GM12801 (cell line): ENCODE measurements around the gene CCNB1IP1.

Experiments used
- TF ChIP-seq, protein P1 (sequence below): IDR thresholded peaks from one replicate; pipeline ENCODE4 v1.5.1; 2011; ENCODE audit warnings: control low read depth; ENCODE audit not compliant: insufficient read length; ENCODE audit errors: extremely low read depth

Gene CCNB1IP1

GRCh38 chr14:20375471-20375870, 42.4 kb upstream of the CCNB1IP1 start:
- TF ChIP-seq, protein P1, sequence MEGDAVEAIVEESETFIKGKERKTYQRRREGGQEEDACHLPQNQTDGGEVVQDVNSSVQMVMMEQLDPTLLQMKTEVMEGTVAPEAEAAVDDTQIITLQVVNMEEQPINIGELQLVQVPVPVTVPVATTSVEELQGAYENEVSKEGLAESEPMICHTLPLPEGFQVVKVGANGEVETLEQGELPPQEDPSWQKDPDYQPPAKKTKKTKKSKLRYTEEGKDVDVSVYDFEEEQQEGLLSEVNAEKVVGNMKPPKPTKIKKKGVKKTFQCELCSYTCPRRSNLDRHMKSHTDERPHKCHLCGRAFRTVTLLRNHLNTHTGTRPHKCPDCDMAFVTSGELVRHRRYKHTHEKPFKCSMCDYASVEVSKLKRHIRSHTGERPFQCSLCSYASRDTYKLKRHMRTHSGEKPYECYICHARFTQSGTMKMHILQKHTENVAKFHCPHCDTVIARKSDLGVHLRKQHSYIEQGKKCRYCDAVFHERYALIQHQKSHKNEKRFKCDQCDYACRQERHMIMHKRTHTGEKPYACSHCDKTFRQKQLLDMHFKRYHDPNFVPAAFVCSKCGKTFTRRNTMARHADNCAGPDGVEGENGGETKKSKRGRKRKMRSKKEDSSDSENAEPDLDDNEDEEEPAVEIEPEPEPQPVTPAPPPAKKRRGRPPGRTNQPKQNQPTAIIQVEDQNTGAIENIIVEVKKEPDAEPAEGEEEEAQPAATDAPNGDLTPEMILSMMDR = no peak

DNA sequence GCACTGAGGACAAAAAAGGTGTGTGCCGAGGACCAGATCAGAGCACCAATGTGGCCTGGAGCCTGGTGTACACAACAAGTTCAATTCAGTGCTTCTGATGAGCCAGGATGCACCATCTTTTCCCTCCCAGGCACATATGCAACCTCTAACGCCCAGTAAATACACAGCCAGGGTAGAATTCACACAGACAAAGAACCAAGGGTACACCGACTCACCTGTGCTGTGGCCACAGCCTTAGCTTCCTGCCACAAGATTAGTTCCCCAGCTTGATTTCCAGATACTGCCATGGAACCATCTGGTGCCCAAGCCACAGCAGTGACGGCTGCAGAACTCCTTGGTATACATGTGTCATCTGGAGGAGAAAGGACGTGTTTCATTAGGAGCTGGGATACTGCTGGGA, 39.7 kb upstream of the CCNB1IP1 start:
- TF ChIP-seq, protein P1 = no peak

DNA sequence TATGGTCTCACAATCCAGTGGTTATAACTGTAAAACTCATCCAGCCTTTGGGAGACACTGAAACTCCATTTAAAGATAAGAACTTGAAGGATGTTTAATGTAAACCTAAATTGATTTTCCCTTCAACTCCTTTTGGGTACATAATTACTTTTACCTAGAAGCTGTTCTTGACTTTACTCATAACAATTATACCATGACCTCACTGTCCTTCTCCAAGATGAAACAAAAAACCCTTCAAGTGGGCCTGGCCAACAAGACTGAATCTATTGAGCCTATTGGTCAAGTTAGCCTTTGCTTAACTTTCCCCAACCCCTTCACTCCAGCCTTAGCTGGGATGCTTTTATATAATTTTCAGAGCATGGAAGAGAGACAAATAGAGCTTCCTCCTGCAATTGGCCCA, 32.8 kb upstream of the CCNB1IP1 start:
- TF ChIP-seq, protein P1 = no peak

GRCh38 chr14:20356422-20356821, 23.3 kb upstream of the CCNB1IP1 start:
- TF ChIP-seq, protein P1 = no peak

DNA sequence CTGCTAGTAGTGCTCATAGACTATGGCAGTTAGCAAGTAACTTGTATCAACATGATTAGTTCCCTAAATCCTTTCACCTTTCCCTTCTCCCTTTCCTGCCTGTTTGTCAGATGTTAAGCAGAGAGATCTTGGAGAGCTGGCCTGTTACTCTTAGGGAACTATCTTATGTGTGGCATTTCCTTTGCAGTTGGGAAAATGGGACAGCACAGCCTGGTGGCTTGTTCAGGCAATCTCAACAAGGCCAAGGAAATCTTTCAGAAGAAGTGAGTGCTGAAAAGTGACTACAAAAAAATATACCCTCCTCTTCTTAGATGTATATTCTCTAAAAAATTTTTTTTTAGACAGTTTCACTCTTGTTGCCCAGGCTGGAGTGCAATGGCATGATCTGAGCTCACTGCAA, 17.8 kb upstream of the CCNB1IP1 start:
- TF ChIP-seq, protein P1 = no peak

- TF ChIP-seq, protein P1 = no peak
These were observed 17.2 kb upstream of the CCNB1IP1 start for GRCh38 chr14:20350282-20350681.

DNA sequence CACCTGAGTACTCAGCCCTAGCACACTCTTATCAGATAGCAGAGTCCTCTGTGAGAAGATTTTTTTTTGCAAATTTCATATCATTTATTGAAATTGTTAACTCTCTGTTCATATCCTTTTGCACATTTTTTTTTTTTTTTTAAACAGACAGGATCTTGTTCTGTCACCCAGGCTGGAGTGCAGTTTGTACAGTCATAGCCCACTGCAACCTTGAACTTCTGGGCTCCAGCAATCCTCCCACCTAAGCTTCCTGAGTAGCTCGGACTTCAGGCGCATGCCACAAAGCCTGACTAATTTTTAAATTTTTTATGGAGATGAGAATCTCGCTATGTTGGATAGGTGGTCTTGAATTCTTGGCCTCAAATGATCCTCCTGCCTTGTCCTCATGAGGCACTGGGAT, 14.7 kb upstream of the CCNB1IP1 start:
- TF ChIP-seq, protein P1 = no peak

GRCh38 chr14:20346713-20347112, 13.6 kb upstream of the CCNB1IP1 start:
- TF ChIP-seq, protein P1 = no peak
